KMS-11 (cell line): ENCODE data around the gene CRYGB.
A peak's percentile ranks its signal among the peaks of the same experiment; 100 is the strongest.

Experiments used
- H2AFZ ChIP-seq: fragments of 200-600 bp; sonication (generic); 2 replicates; pipeline ENCODE4 v1.6.1; 2016; ENCODE audit warnings: antibody characterized with exemption, mixed run types, low read depth
- H3K27ac ChIP-seq: fragments of 200-600 bp; sonication (generic); 2 replicates; pipeline ENCODE4 v1.6.1; 2016; ENCODE audit warnings: mild to moderate bottlenecking, mixed run types
- H3K27me3 ChIP-seq: fragments of 200-600 bp; sonication (generic); 2 replicates; pipeline ENCODE4 v1.6.1; 2017; ENCODE audit warnings: mild to moderate bottlenecking, low read depth, mixed run types, moderate library complexity; ENCODE audit not compliant: insufficient read depth
- H3K36me3 ChIP-seq: fragments of 200-600 bp; sonication (generic); 2 replicates; pipeline ENCODE4 v1.6.1; 2017; ENCODE audit warnings: mild to moderate bottlenecking, mixed run types; ENCODE audit not compliant: insufficient read depth
- H3K4me1 ChIP-seq: fragments of 200-600 bp; sonication (generic); 2 replicates; pipeline ENCODE4 v1.6.1; 2016; ENCODE audit warnings: mild to moderate bottlenecking, low read depth, mixed run types; ENCODE audit not compliant: poor library complexity, severe bottlenecking
- H3K4me2 ChIP-seq: fragments of 200-600 bp; sonication (generic); 2 replicates; pipeline ENCODE4 v1.7.0; 2016; ENCODE audit warnings: mild to moderate bottlenecking, mixed run types
- H3K4me3 ChIP-seq: fragments of 200-600 bp; sonication (generic); IDR thresholded peaks from 2 replicates; pipeline ENCODE4 v1.6.1; 2017; ENCODE audit warnings: low read depth, low read length, mixed read lengths; ENCODE audit not compliant: insufficient read depth
- H3K79me2 ChIP-seq: fragments of 200-600 bp; sonication (generic); 2 replicates; pipeline ENCODE4 v1.6.1; 2016; ENCODE audit warnings: low read depth, mixed run types; ENCODE audit not compliant: insufficient read depth
- H3K9ac ChIP-seq: fragments of 200-600 bp; sonication (generic); 2 replicates; pipeline ENCODE4 v1.6.1; 2016; ENCODE audit warnings: mild to moderate bottlenecking, mixed run types
- H4K20me1 ChIP-seq: fragments of 200-600 bp; sonication (generic); 2 replicates; pipeline ENCODE4 v1.6.1; 2016; ENCODE audit warnings: mild to moderate bottlenecking, mixed run types; ENCODE audit not compliant: insufficient read depth
- CTCF ChIP-seq: fragments of 200-600 bp; sonication (generic); conservative IDR thresholded peaks from 2 replicates; pipeline ENCODE4 v1.6.1; 2017; ENCODE audit warnings: low read depth, mild to moderate bottlenecking, antibody characterized with exemption, low read length, moderate library complexity, mixed read lengths

Gene CRYGB

GRCh38 chr2:208175069-208175839 is 29.3 kb upstream of the CRYGB start:
- no peaks in the 10 kb centered on the region for H3K27me3 ChIP-seq
- H3K79me2 ChIP-seq = no peaks in the 10 kb centered on the region
- no peak overlapping the region for H3K4me3 ChIP-seq
- no peaks in the 10 kb centered on the region for H4K20me1 ChIP-seq
- H2AFZ ChIP-seq = peak overlapping the region; percentile 15; the same call in 1 of the 2 replicates
- no peaks in the 10 kb centered on the region for H3K4me1 ChIP-seq
- peak; percentile 80 for TF ChIP-seq CTCF
- no peak overlapping the region for H3K9ac ChIP-seq
- no peak overlapping the region for H3K27ac ChIP-seq
- no peaks in the 10 kb centered on the region for H3K36me3 ChIP-seq
- no peak overlapping the region for H3K4me2 ChIP-seq

GRCh38 chr2:208174144-208174543 is 28.2 kb upstream of the CRYGB start:
- H3K27ac ChIP-seq = no peak overlapping the region
- no peaks in the 10 kb centered on the region for H3K4me1 ChIP-seq
- H3K4me2 ChIP-seq = no peak overlapping the region
- H3K36me3 ChIP-seq = no peaks in the 10 kb centered on the region
- H4K20me1 ChIP-seq = no peaks in the 10 kb centered on the region
- H2AFZ ChIP-seq = no peak overlapping the region
- no peak overlapping the region for H3K4me3 ChIP-seq
- no peak overlapping the region for H3K9ac ChIP-seq
- no peak for TF ChIP-seq CTCF
- H3K79me2 ChIP-seq = no peaks in the 10 kb centered on the region
- no peaks in the 10 kb centered on the region for H3K27me3 ChIP-seq

GRCh38 chr2:208172125-208172524 is 26.2 kb upstream of the CRYGB start:
- Histone ChIP-seq H2AFZ (no peak overlapping the region), H3K4me1 (no peaks in the 10 kb centered on the region), H3K9ac (no peak overlapping the region), H3K27me3 (no peaks in the 10 kb centered on the region), H3K36me3 (no peaks in the 10 kb centered on the region), H3K79me2 (no peaks in the 10 kb centered on the region), H3K4me3 (no peak overlapping the region), H3K27ac (no peak overlapping the region), H3K4me2 (no peak overlapping the region), H4K20me1 (no peaks in the 10 kb centered on the region)
- TF ChIP-seq CTCF = no peak

GRCh38 chr2:208164951-208165755 is 19.2 kb upstream of the CRYGB start:
- Histone ChIP-seq H2AFZ (no peak overlapping the region), H3K4me3 (no peak overlapping the region)

More at GRCh38 chr2:208164951-208165755, 19.2 kb upstream of the CRYGB start:
- no peak for TF ChIP-seq CTCF
- Histone ChIP-seq H3K4me1 (no peaks in the 10 kb centered on the region), H4K20me1 (no peaks in the 10 kb centered on the region), H3K27me3 (no peaks in the 10 kb centered on the region), H3K4me2 (no peak overlapping the region), H3K79me2 (no peaks in the 10 kb centered on the region), H3K9ac (no peak overlapping the region), H3K36me3 (no peaks in the 10 kb centered on the region), H3K27ac (no peak overlapping the region)
